Measurements from ENCODE around the gene USP15.
A peak's percentile ranks its signal among the peaks of the same experiment; 100 is the strongest.

DNA sequence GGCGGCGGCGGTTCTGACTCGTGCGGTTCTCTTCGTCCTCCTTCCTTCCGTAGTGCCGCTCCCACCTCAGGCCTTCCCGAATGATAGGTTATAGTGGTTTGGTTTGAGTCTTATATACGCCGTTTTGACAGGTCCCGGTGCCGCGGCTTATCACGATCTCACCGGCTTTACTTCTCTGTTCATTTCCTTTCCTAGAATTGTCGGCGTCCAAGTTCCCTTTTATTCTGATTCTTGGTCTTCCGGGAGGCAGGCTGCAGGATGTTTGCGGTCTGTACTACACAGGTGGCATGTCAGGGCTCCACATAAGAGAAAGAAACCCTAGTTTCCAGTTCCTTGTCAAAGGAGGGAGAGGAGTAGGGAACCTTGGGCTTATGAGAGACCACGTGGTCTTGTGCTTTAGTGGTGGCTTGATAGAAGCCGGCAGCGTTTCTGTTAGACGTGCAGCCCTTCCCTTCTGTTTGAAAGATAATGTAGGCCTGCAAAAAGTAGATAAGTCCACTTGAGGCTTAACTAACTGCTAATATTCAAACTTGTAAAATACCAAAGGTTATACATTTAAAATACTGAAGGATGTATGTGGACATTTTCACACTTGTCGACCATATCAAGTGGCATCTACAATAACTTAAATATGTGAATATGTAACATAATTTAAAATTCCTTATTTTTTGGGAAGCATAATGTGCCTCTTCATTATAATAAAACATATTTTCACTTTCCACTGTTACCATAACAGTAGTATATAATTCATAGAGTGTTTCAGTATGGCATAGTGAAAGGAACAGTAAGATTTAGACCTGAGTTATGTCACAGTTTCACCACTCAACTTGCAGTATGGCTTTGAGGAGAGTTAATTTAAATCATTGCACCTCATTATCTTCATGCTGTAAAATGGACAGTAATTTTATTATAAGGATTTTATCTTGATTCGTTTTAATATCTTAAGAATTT, 804 bp downstream of the USP15 start:
- TF ChIP-seq, protein P1, sequence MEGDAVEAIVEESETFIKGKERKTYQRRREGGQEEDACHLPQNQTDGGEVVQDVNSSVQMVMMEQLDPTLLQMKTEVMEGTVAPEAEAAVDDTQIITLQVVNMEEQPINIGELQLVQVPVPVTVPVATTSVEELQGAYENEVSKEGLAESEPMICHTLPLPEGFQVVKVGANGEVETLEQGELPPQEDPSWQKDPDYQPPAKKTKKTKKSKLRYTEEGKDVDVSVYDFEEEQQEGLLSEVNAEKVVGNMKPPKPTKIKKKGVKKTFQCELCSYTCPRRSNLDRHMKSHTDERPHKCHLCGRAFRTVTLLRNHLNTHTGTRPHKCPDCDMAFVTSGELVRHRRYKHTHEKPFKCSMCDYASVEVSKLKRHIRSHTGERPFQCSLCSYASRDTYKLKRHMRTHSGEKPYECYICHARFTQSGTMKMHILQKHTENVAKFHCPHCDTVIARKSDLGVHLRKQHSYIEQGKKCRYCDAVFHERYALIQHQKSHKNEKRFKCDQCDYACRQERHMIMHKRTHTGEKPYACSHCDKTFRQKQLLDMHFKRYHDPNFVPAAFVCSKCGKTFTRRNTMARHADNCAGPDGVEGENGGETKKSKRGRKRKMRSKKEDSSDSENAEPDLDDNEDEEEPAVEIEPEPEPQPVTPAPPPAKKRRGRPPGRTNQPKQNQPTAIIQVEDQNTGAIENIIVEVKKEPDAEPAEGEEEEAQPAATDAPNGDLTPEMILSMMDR (IDR thresholded peaks at IDR 0.05; ENCODE audit: low read depth, low read length), result no peak
- TF ChIP-seq MYC (IDR thresholded peaks at IDR 0.05; ENCODE audit: low read depth, low read length), result peak; percentile 90; the same call in 1 of the 2 replicates
